Motor neuron (in vitro differentiated cells): ENCODE data around the gene LRP2BP. TPM values are rescaled to one million over a fixed set of nuclear protein-coding genes. Genes with fewer than 3 reads are reported as not detected.

Experiments
- ATAC-seq, 8 experiments: fragments of 200-7000 bp; cut with Tn5 transposase; replicated peaks in 6 of 8; 2 replicates each; pipeline ENCODE4 v1.8.0; 2021; ENCODE audit warnings: mild to moderate bottlenecking in 8 of 8, moderate library complexity in 8 of 8
- H3K27ac ChIP-seq, 2 donors: fragments of 250-450 bp; sonication (Bioruptor Pico); 2 replicates each; pipeline ENCODE4 v1.9.0; 2021; ENCODE audit warnings: antibody characterized with exemption in 2 of 2, mild to moderate bottlenecking in 2 of 2, moderate library complexity in 1 of 2
- H3K4me1 ChIP-seq, 2 donors: fragments of 250-450 bp; sonication (Bioruptor Pico); replicated peaks in 1 of 2; 2 replicates each; pipeline ENCODE4 v1.6.1; 2021; ENCODE audit warnings: antibody characterized with exemption in 2 of 2, mild to moderate bottlenecking in 2 of 2, moderate library complexity in 1 of 2
- H3K4me3 ChIP-seq, 5 donors: fragments of 250-450 bp; sonication (Bioruptor Pico); 2 replicates each; pipeline ENCODE4 v1.9.0; 2021; ENCODE audit warnings: antibody characterized with exemption in 5 of 5, mild to moderate bottlenecking in 5 of 5, moderate library complexity in 4 of 5
- whole genome bisulfite sequencing, 10 experiments: fragments of 450-650 bp; shearing (Covaris generic); methylation state at CpG; one replicate each; pipeline ENCODE4 v1.0.0; 2022; 5-methylcytosine and 5-hydroxymethylcytosine counted together
- in situ Hi-C, 9 experiments: fragments of 400-800 bp; cut with MboI; loops; one replicate each; pipeline ENCODE4 v1.15.0; 2021; ENCODE audit warnings: low sequenced_read_pairs in 9 of 9, low pct_unique_long_range_greater_than_20kb in 2 of 9; ENCODE audit not compliant: unreplicated experiment in 9 of 9
- total RNA-seq, 8 experiments: library from RNA; unstranded; fragments of 300-600 nt; gene quantifications; 2 replicates each; pipeline versions ENCODE4 v1.2.3 to v1.2.4, GENCODE V29; 2022

LRP2BP gene
- 10 to 100 TPM in 3 of 8 experiments, 1 to 10 TPM in 5; 1.5 to 19.6 (median 7.4) TPM for total RNA-seq

DNA sequence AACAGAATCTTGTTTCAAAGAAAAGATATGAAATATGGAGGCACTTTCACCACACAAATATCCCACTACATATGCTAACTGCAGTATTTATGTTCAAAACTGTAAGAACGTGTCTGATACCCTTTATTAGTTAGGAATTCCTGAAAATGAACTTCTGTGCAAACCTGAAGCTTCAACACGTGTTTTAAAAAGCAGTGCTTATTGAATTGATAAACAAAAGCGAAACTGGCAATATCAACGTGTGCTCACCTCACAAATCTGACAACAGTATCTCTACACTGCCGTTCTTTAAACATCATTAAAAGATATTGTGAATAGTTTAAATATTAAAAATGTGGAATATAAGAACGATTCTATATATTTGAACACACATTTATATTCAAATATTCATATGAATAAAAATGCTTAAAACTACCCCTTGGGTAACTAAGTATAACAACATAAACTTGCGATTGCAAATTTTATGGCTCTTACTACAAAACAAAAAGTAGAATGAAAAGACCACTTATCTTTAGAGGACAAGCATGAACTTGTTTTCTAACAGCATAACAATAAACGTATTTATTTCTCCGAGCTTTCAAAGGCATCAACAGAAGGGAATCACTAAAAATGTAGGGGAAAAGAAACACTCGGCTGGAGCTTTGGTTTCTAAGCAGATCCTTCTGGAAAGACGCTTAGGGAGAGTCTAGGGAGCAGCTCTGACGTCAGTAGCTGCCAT, at the start of gene LRP2BP:
LRP2BP (minus strand) TSS at position 687 of the 718 bp plus-strand sequence. CDS start 17,738 bp downstream, outside the sequence.
- in situ Hi-C loops = no loop called here
- Histone ChIP-seq H3K4me1 (peaks cover 12 to 21% of the 10 kb centered on the region in 2 donors), H3K4me3 (peak within 1 kb of the TSS; percentile 46 to 62 (median 56)), H3K27ac (peak within 1 kb of the TSS; percentile 97 to 98)
- 0 to 76% (median 19%) methylated on average over 1 to 11 of the region's 12 CpGs for WGBS, 10 experiments
- ATAC-seq = no peak

DNA sequence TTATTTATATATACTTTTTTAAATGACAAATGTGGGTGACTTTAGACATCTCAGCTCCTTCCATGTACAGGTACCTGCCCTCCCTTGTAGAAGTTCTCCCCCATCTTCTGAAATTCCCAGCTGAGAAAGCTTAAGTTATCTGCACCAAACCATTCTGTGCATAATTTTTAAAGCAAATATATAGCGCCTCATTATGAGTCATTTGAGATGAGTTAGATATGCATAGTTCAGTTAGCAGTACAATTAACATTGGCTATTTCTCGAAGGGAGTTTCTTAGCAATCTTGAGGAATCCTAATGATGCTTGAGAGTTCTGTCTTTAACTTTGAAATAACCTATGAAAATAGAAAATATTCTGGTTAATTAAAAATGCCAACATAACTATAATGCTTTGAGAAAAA, 49.5 kb upstream of the LRP2BP start:
- 0 to 100% (median 88%) methylated on average over 2 of the region's 2 CpGs; no CpG with 5 or more reads in 1 of the 10 experiments for WGBS, 10 experiments
- Histone ChIP-seq H3K27ac (no peak overlapping the region), H3K4me3 (no peak overlapping the region), H3K4me1 (no peaks in the 10 kb centered on the region)
- peak in 3 of 8 experiments; percentile 67 to 85 (median 74) for ATAC-seq
- in situ Hi-C loops = no loop called here

DNA sequence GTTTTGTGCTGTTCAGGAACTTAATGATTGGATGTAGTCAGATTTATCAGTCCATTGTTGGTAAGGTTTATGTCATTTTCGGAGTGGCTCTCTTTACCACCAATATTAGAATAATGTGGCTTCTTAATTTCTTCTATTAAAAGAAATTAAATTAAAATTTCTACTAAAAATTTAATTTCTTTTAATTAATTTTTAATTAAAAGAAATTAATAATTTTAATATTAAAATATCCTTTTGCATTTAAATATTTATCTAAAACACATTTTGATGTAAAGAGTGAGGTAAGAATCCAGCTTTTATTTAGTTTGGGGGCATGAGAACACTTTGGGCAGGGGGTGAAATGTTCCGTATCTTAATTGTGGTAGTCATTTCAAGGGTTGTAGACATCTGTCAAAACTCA, 45.8 kb upstream of the LRP2BP start:
- no peaks in the 10 kb centered on the region for H3K4me1 ChIP-seq
- H3K27ac ChIP-seq = no peak overlapping the region
- H3K4me3 ChIP-seq = no peak overlapping the region
- in situ Hi-C loops = no loop called here
- WGBS, 10 experiments = 50 to 100% (median 98%) methylated on average over 1 to 2 of the region's 2 CpGs
- ATAC-seq = no peak

DNA sequence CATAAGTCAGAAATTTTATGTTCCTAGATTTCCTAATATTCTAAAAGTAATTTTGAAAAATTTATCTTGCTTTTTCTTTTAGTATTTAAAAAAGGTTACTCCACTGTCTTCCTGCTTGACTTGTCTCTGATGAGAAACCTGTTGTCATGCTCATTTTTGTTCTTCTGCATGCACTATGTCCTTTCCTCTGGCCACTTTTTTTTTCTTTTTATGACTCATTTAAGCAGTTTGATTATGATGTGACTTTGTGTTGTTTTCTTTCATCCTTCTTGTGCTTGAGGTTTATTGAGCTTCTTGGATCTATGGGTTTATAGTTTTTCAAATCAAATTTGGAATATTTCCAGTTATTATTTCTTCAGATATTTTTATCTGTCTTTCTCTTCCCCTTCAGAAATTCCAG, 42.1 kb upstream of the LRP2BP start:
- in situ Hi-C loops = no loop called here
- Histone ChIP-seq H3K4me3 (no peak overlapping the region), H3K4me1 (no peaks in the 10 kb centered on the region), H3K27ac (no peak overlapping the region)
- no peak for ATAC-seq

DNA sequence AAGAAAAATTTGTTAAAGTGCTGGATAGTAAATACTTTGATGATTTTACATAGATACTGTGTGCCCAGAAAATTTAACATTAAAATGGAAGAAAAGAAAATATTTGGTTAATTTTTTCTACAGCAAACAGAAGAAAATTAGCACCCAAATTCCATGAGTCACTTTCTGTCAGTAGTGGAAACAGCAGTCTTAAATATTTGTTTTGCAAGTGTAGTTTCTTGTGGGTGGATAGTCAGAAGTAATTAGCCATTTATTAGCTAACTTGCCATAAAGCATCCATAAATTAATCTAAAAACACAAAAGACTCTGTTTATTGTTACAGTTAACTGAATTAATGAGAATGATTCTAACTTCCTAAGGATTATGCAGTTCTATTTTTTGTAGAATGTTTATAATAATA, 39.7 kb upstream of the LRP2BP start:
- in situ Hi-C loops = no loop called here
- no peak overlapping the region for H3K4me3 ChIP-seq
- no peaks in the 10 kb centered on the region for H3K4me1 ChIP-seq
- H3K27ac ChIP-seq = no peak overlapping the region
- no peak for ATAC-seq

DNA sequence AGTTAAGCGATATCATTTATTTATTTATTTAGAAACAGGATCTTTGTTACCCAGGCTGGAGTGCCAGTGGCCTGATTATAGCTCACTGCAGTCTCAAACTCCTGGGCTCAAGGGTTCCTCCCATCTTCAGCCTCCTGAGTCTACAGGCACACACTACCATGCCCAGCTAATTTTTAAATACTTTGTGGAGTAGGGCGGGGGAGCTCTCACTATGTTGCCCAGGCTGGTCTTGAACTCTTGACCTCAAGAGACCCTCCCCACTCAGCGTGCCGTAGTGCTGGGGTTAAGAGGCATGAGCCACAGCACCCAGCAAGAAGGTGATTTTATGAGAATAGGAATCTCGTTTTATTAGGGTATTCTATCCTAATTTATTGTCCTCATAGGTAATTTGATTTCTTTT, 33.9 kb upstream of the LRP2BP start:
- no peak for ATAC-seq
- Histone ChIP-seq H3K27ac (no peak overlapping the region), H3K4me3 (no peak overlapping the region), H3K4me1 (peaks cover 1 to 2% of the 10 kb centered on the region in 2 donors)
- 29 to 100% (median 53%) methylated on average over 1 to 4 of the region's 5 CpGs; no CpG with 5 or more reads in 1 of the 10 experiments for WGBS, 10 experiments
- in situ Hi-C loops = no loop called here

DNA sequence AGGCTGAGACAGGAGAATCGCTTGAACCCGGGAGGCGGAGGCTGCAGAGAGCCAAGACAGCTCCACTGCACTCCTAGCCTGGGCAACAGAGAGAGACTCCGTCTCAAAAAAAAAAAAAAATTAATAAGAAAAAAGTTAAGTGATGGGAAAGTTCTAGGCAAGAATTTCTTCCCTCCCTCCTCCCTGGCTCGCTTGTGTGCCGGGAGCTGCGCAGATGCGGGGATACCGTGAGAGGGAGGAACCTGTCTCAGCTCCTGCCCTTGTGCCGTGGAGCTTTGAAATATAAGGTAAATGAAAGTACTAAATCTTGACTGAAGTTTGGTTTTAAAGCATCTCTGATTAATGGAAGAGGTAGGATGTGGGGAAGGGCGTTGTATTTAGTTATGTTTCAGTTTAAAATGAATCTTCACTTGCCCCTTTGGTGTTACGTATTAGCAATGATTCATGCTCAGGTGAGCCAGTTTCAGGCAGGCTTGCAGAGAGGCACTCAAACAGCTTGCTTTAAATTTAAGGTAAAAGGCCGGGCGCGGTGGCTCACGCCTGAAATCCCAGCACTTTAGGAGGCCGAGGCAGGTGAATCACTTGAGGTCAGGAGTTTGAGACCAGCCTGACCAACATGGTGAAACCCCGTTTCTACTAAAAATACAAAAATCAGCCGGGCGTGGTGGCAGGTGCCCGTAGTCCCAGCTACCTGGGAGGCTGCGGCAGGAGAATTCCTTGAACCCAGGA, 31.4 kb upstream of the LRP2BP start:
- ATAC-seq = no peak
- Histone ChIP-seq H3K4me3 (no peak overlapping the region), H3K27ac (no peak overlapping the region), H3K4me1 (peaks cover 2 to 12% of the 10 kb centered on the region in 2 donors)
- WGBS, 10 experiments = 75 to 98% (median 90%) methylated on average over 4 to 17 of the region's 22 CpGs; no CpG with 5 or more reads in 1 of the 10 experiments
- in situ Hi-C loops = no loop called here

DNA sequence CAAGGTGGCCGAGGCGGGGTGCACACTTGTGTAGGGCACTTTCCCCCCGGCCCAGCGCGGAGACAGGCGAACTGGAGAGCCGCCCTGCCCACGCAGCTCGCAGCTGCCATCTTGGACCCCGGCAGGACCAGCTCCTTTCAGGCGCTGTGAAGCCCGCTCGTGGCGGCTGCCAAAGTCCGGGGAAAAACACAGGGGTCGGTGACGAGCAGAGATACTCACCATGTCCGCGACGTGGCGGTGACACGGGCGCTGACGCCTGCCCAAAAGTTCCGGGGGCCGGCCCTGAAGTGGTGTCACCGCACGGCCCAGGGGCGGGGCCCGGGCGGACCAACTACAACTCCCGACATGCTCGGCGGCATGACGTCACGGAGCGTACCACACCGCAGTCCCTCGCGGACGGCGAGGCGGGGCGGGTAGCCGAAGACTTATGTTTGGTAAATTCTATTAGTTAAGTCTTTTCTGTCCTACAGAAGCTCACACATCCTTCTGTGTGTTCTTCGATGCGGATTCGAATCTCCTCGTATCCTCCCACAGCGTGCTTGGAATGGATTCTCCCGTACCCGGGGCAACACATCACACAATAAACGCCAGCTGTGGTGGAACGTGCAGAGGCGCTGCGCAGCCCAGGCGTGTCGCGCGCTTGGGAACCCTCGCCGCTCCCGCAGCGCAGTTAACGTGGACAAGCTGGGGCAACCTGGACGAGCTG, 30.1 kb upstream of the LRP2BP start, which contains the start of gene UFSP2:
UFSP2 (minus strand) TSS at position 318 of the 706 bp plus-strand sequence; CDS start at position 222, 96 bp downstream.
- peak; percentile 87 to 94 (median 92) for ATAC-seq
- peak within 1 kb of the TSS; percentile 75 to 99 (median 96) for H3K4me3 ChIP-seq
- peak within 1 kb of the TSS; percentile 99 to 100 for H3K27ac ChIP-seq
- 0 to 1% (median 1%) methylated on average over 9 to 33 of the region's 66 CpGs; no CpG with 5 or more reads in 5 of the 10 experiments for WGBS, 10 experiments
- in situ Hi-C loops = no loop called here
- peaks cover 2 to 12% of the 10 kb centered on the region in 2 donors for H3K4me1 ChIP-seq

DNA sequence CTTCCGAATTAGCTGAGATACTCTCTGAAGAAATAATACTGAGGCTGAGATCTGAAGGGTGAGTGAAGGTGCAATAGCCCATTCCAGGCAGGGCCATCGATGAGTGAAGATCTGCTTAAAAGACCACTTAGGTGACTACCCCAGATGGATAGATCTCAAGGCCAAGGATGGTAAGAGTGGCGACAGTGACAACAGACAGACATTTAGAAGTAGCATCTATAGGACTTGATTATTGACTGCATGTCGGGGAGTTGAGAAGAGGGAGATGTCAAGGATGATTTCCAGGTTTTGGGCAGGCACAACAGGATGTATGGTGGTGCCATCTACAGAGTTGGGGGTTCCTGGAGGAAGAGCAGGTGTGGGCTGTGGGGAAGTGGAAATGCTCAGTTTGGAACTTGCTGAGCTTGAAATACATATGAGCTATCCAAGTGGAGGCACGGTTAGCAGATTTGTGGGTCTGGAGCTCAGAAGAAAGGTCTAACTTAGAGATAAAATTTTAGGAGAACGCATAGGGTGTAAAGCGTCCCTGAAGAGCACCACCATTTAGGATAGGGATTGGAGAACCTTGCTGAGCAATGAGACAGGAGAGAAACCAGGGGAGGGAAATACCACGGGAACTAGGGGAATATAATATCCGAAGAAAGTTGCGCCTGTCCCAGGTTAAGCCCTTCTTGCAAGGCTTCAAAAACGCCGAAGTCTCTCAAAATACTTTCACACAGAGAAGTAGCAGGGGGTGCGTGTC, 29.4 kb upstream of the LRP2BP start:
- peak; percentile 9 to 64 (median 26) for ATAC-seq
- in situ Hi-C loops = no loop called here
- WGBS, 10 experiments = 5 to 60% (median 18%) methylated on average over 1 to 10 of the region's 13 CpGs; no CpG with 5 or more reads in 1 of the 10 experiments
- peak overlapping the region; percentile 75 to 99 (median 96) for H3K4me3 ChIP-seq
- H3K27ac ChIP-seq = peak overlapping the region; percentile 99 to 100
- peaks cover 2 to 12% of the 10 kb centered on the region in 2 donors for H3K4me1 ChIP-seq

DNA sequence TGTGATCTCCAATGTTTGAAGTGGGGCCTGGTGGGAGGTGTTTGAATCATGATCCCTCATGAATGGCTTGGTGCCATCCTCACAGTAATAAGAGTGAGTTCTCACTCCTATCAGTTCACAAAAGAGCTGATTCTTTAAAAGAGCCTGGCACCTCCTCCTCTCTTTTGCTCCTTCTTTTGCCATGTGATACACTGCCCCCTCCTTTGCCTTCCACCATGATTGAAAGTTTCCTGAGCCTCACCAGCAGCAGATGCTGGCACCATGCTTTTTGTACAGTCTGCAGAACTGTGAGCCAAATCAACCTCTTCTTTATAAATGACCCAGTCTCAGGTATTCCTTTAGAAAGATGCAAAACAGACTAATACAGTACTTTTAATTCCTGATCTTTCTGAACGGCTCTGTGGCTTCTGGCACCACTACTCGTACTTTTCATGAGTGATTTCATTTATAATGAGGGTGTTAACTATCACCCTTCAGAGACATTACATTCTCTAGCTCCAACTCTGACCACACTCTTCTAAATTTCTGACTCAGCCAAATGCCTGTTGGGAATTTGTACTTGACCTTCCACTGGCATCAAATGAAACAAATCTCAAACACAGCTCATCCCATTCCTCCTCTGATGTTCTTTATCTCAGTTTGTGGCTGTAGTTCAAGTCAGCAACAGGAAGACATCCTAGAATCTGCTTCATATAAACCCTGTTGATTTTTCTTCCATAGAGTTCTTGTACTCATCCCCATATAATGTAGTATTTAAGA, 25.8 kb upstream of the LRP2BP start:
- in situ Hi-C loops = no loop called here
- Histone ChIP-seq H3K4me3 (no peak overlapping the region), H3K4me1 (peaks cover 2 to 12% of the 10 kb centered on the region in 2 donors), H3K27ac (no peak overlapping the region)
- no peak for ATAC-seq
- WGBS, 10 experiments = 21 to 100% (median 65%) methylated on average over 2 of the region's 2 CpGs; no CpG with 5 or more reads in 2 of the 10 experiments

DNA sequence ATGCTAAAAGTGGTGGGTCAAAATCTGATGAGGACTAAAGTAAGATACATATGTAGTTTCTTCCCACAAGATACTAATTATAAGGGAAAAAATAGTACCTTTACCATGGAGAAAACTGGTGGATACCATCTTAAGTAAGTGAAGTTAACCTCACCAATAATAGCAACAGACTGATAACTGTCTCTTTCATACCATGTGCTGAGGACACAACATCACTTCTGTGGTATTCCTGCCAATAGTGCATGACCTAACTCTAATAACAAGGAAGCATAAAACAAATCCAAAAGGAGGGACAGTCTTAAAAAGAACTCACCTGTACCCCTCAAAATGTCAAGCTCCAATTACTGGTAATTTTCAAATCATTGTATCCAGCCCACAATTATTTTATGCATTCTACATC, 21.2 kb upstream of the LRP2BP start:
- Histone ChIP-seq H3K4me1 (no peaks in the 10 kb centered on the region), H3K27ac (no peak overlapping the region), H3K4me3 (no peak overlapping the region)
- in situ Hi-C loops = no loop called here
- no peak for ATAC-seq

DNA sequence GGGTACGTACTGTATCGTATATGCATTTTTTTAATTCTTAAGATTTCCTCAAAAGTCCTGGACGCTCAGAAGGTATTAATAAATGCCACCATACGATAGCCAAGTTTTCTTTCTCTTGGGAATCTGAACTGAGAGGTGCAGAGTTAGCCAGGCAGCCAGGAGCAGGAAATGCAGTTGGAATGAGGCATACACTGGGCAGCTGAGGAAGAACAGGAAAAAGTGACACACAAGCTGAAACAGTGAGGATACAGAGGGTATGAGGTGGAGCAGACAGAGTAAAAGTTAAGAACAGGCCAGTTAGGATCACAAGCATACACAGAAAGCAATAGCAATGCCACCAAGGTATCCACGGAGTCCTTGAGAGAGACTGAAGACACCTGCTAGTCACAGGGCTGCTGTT, 16.7 kb upstream of the LRP2BP start:
- Histone ChIP-seq H3K27ac (no peak overlapping the region), H3K4me3 (no peak overlapping the region), H3K4me1 (no peaks in the 10 kb centered on the region)
- WGBS, 10 experiments = 64 to 100% (median 96%) methylated on average over 1 to 5 of the region's 5 CpGs
- peak in 1 of 8 experiments; percentile 44 for ATAC-seq
- in situ Hi-C loops = no loop called here
